HG03571 (cell line): Measurements from ENCODE around the gene IRF2.

Experiments used
- ATAC-seq: cut with Tn5 transposase; IDR thresholded peaks from one replicate; pipeline ENCODE4 v1.9.1; 2021; ENCODE audit not compliant: unreplicated experiment

IRF2 gene

DNA sequence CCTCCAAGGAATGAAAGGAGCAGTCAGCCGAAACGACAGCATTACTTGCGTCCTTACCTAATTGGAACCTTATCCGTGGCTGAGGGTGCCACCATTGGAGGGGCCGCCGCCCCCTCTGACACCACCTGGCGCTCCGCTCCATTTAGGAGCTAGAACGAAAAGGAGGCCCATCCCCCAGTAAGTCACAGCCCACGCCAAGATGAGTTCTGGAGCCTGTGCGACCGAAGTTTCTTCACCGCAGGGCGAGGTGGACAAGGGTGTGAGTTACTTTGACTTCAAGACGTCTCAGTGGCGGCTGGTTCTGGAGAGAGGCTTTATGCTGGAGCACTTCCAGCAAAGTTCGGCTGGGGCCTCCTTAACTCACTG lies 729 bp upstream of the IRF2 start:
- peak; percentile 4 for ATAC-seq

DNA sequence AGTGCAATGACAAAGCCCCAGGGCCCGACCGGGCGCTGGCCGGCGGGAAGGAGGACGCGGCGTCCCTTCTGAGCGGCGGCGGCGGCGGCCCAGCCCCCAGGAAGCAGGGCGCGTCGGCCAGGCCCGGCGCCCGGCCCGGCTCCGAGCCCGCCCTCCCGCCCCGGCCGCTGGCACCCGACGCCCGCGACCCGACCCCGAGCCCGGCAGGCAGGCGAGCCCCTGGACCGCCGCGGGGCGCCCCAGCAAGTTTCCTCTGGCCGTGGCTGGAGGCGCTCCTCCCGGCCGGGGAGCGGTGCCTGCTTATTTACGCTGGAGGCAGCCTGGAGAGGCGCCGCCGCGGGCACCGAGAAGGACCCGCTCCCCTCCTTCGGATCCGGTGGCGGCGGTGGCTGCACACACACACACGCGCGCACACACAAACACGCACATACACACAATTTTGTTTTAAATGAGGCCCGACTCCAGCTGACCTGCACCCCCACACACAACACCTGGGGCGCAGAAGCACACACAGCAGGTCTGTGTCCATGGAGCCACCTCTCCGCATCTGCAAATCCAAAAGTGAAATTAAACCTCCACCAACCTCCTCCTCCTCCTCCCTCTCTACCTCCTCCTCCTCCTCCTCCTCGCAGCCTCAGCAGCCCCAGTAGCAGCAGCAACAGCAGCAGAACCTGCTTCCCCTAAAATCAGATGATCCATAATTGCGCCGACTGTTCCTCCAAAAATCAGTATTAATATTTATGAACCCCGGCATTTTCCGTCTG lies 669 bp downstream of the IRF2 start:
- ATAC-seq: peak; percentile 4

DNA sequence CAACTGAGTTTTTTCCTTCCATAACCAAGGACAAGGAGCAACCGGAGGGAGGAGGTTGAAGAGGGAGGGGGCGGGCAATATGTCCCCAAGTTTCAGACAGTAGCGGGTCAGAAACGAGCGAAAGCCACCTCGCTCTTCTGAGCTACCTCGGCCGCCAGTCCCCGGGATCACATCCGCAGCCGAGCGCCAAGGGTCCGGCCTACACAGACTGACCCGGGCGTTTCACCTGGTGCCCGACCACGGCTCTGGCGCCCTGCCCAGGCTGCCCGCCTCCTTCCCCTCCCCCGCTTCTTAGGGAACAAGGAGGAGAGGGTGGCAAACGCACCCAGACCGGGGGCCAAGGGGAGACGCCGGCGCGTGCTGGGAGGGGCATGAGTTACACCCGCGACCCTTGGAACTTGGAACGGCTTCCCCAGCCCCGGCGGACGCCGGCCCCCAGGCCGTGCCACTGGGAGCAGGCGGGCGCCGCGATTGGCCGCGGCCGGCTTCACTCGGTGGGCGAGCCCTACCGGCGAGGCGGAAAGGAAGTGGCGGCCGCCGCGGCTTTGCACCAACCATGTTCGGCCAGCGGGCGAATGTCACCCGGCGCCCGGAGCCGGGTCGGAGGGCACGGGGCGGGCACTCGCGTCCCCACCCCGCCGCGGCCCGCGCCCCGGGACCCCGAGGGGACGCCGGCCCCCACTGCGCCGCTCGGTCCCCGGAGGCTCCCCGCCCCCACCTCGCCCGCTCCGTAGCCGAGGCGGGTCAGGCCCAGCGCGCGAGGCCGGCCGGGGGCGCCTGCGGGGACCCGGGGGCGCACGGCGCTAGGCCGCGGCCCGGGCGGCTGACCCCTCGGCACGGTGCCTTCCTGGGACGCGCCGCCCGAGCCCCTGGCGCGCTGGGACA lies 1.5 kb downstream of the IRF2 start:
- ATAC-seq: peak; percentile 31

DNA sequence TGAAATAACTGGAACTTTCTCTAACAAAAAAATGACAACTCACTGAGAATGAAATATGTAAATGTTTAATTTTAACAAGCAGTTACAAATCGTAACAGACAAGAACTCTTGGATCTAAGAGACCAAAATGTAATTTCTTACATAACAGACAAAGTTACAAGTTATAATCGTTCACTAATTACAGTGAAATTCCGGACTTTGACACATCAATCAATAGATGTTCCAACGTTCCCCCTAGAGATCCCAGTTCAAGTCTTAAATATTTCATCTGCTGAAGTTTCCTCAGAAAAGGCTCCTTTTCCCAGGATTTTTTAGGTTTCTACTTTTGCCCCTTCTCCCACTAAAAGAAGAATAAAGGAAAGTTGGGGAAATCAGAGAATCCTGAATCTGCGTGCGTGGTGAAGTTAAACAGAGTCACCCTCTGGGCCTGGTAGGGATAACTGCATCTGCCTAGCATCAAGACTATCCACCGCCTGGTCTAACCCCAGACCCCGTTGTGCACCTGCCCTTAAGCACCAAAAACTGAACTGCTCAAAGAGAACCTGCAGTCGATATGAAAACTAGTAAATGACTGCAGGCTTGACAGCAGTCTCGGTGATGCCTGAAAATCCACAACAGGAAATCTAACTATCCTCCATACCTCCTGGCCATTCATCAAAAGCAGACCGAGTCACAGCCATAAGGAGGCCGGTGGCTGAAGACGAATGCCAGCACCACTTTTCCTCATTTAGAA lies 2.3 kb downstream of the IRF2 start:
- no peak for ATAC-seq

DNA sequence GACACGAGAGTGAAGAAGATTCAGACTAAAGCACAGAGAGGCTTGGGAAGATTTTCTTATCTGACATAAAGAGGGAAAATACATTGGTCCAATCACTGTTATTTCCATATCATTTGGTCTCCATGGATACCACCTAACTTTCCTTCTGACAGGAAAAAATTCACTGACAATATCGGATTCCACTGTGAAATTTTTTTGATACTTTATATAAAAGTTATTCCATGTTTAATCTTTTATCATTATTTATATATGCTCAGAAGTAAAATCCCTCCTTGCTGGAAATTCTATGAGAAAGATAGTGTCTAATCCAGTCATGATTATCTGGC lies 3.6 kb downstream of the IRF2 start:
- no peak for ATAC-seq

DNA sequence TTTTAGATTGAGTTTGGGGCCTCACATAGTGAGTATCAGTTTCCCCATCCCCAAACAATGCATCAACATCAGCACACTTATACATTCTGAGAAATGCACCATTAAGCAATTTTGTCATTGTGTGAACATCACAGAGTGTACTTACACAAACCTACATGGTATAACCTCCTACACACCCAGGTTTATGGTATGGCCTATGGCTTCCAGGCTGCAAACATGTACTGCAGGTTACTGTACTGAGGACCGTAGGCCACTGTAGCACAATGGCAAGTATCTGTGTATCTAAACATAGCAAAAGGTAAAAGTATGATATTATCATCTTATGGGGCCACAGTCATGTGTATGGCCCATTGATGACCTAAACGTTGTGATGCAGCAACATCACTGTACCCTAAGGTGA lies 7.7 kb downstream of the IRF2 start:
- no peak for ATAC-seq

DNA sequence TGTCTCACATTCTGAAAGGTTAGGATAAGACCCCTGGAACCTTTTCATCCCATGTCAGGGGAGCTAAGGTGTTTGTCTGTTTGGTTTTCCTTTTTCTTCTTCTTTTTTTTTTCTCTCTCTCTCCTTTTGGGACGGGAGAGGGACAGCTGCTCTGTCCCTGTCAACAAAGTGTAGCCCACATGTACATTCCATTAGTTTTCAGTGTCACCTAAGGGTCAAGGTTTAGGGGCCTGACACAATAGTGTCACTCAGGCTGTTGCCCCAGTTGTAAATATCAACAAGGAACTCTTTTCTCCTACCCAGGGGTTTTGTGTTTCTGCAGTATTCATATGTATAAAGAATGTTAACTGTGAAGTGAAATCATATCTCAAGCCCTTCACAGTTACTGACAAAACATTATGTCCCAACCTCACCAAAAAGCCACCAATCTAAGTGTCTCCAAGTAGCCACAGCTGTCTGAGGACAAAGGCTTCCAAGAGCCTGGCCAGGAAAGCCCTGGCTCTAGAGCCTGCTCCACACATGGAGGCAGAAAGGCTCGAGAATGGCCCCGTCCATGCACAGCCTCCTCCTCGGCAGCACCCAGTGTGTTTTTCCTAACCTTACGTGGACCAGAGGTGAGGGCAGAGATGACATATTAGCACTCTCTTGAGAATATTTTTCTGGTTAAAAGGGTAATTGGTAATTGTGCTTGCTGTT lies 9.4 kb downstream of the IRF2 start:
- no peak for ATAC-seq

DNA sequence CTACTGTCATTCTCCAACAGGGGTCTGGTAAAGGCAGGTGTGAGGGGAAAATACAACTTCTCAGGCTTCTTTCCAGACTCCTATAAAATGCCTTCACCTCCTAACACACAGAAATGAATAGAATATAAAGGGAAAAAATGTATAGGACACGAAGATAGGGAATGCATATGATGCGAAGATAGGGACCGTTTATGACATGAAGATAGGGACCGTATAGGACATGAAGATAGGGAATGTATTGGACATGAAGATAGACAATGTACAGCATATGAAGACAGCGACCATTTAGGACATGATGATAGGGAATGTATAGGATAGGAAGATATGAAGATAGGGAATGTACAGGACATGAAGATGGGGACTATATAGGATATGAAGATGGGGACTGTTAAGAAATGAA lies 10.5 kb downstream of the IRF2 start:
- no peak for ATAC-seq

DNA sequence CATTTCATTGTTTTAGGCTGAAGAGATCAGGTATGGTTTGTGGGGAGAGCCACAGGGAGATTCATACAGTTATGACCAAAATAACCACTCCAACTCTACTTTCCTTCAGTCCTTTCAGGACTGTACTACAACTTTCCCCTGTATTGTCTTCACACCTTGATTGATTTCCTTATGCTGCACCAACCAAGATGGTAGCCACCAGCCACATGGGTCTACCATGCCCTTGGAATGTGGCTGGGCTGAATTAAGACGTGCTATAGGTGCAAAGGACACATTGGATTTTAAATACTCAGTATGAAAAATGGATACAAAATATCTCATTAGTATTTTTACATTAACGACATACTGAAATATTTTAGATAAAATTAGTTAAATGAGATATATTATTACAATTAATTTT lies 11.2 kb downstream of the IRF2 start:
- ATAC-seq: no peak

DNA sequence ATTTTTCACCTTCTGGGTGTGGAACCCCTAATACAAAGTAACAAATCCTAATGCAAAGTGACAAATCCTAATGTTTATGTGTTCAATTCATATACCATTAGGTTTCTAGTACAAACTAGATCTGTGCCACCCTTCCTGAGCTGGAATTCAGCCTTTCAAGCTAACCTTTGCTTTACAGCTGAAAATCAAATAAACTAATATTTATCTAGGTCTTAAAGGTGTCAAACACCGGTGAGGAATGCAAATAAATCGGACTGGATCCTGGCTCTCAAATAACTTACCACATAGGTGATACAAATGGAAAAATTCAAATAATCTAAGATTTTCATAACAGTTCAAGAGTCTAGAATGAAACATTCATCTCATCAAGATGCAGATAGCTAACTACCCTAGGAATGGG lies 11.6 kb downstream of the IRF2 start:
- ATAC-seq: no peak

DNA sequence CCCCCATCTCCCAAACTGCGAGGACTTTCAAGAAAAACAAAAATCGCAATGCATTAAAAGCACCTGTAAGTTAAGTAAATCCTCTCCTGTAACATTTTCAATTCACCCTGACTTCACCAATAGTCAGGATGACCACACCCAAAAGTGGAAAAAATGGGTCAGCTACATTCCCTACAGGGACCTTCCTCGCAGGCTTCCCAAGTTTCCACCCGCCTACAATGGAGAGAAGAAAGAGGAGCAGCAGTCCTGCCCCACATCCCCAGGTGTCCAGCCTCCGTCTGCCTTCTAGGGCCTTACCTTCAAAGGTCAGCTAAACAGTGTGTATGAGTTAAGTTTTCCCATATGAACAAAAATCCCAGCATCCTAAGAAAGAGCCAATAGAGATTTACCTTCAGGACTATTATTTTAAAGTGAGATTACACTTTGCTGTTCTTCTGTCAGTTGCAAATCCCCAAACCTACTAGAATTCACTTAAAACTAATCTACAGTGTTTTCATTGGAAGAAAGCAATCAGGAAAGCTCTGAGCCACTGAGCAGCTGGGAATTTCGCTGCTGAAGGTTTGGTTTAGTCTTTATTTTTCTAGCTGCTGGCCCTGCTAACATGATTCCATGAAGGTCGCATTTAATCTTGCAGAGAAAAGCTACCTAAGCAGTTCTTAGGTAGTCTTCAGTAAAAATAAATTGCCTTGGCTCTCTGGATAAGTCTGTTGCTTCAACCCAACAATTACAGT lies 12.5 kb downstream of the IRF2 start:
- ATAC-seq: no peak

DNA sequence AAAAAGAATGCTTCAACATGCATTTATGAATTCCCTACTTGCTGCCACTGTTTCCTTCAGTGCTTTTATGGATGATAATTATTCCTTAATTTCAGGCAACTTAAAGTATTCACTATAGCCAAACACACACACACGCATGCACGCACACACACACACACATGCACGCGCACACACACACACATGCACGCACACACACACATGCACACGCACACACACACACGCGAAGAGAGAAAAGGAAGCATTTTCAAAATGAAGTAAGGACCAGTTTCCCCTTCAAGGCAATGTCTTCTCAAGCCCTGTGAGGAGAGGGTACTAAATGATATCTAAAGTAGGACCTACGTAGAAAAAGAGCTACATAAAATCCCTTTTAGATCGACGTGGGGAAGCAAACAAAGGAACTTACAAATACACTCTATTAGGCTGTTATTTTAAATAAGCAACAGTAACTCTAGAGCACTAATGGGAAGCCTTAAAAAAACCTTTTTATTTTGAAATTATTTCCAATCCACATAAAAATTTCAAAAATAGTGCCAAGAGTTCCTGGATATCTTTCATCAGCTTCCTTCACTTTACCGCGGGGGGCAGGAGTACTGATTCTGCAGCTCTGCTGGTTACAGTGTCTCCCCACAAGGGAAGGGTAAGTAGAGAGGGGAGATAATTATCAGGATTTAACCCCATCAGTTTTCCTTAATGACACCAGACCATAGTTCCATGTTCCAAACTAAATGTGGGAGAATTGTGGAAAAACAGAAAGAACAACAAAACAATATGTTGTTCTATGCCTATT lies 13.7 kb downstream of the IRF2 start:
- ATAC-seq: no peak

DNA sequence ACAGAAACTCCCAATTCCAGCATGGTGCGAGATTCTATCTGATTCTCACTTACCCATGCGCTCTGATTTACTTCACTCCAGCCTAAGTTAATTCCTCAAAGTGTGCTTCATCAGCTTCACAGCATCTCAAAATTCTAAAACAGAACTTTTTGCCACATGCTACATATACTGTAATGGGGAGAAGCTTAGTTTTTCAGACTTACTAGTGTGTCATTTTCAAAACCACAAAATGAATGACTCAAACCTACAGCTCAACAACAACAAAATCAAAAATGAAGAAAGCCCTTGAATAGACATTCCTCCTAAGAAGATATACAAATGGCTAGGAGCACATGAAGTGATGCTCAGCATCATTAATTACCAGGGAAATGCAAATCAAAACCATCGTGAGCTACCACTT lies 14.9 kb downstream of the IRF2 start:
- no peak for ATAC-seq

DNA sequence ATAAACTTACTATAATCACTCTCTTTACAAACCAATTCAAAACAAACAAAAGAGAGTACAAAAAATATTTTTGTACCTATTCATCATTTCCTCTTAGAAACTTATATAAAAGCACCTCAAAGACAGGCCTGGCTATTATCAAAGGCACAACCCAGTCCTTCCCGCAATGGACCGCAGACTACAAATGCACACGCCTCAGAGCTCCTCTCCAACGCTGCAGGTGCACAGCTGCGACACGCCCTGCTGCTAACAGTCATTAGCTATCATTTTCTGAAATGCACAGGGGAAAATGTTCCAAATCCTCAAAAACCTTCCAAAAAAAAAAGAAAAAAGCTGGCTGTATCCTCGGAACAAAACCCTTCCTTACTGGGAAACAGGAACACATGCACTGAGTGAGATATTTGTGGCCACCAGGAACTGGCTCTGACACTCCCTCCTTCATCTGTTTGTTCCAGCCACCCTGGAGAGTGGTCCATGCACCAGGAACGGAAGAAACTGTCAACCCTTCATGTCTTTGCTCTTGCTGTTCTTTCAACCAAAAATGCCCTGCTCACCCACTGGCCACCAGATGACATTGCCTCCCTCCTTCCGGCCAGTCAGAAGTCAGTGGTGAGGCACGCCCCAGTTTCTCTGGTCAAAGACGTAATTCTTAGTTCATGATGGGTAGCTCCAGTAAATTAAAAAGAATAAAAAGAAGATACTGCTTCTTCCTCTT lies 16.7 kb downstream of the IRF2 start:
- ATAC-seq: no peak

DNA sequence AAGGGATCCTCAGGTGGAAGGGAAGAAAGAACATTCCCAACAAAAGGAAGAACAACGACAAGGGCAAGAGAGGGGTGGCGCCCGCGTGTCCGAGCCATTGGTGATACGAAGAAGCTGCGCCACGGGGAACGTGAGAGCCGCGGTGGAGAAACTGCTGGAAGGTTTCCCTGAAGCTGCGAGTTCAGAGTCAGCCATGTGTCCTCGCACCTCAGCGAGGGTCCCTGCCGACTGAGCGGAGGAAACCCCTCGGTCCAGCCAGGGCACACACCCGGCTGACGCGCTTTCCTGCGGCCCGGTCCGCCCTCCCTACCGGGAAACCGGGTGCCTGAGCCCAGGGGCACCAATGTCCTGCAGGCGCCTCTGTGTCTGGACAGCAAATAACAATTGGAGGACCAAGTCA lies 18.0 kb downstream of the IRF2 start:
- ATAC-seq: no peak

DNA sequence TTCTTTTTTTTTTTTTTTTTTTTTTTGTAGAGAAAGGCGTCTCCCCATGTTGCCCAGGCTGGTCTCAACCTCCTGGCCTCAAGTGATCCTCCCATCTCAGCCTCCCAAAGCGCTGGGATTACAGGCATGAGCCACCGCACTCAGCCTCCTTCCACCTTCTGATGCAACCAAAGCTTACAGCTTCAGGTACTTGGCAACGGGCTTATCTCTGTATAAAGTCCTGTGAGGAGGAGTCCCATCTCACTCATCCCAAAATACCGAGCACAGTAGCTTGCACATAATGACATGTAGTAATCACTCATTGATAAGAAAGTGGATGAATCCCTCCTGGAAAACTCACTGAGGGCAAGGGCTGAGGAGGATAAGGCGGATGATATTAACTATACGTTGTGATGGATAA lies 19.1 kb downstream of the IRF2 start:
- no peak for ATAC-seq

DNA sequence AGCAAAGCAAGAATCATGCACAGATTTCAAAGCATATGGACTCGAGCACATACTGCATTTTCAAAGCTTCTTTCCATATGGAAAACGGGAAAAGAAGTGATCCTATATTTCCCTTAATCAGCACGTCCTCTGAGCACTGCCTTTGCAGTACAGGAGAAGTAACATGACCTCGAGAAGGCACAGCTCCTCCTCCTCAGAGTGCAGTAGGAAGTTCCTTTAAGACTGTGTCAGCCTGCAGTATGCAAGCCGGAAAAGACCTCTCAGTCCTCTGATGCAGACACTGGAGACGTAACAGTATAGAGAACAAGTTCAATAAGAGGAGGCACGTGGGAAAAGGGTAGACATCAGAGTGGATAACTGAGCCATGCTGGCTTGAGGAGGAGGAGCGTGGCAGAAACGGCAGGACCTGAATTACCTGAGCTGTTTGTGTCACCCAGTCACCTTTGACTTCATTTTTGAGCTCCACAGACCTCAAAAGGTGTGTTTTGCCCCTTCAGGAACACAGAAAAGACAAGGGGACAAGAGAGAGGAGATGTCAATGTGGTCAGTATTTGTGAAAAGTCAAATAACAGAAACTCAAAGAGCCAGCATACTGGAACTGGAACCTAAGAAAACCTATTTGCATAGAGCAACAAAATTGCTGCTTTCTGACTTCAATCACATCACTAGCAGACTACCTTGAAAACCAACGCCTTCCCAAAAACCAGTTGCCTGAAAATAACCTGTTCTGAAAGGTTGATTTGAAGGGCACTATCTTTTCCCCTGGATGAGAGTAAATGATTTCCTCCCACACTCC lies 20.8 kb downstream of the IRF2 start:
- ATAC-seq: peak; percentile 65

DNA sequence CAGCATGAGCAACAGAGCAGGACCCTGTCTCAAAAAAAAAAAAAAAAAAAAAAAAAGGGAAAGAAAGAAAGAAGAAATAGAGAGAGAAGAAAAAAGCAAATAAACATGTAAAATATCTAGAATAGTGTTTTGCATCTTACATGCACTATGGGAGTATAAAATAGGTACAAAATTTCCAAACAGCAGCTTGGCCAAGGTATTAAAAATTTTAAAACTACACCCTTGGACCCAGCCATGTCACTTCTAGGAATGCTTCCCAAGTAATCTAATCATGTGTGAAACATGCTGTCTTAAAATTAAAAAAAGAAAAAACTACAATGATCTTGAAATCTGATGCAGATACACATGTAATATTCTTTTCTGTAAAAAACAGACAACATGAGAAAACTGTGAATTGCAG lies 21.6 kb downstream of the IRF2 start:
- no peak for ATAC-seq
